Upper lobe of left lung (tissue), 6 donors: ENCODE results near the gene ABLIM3. TPM values are rescaled to one million over a fixed set of nuclear protein-coding genes. Genes with fewer than 3 reads are reported as not detected.
A peak's percentile ranks its signal among the peaks of the same experiment; 100 is the strongest.

Experiments
- ATAC-seq, 2 donors: fragments of 200-7000 bp; cut with Tn5 transposase; one replicate each; pipeline ENCODE4 v1.9.1; 2022; ENCODE audit warnings: mild to moderate bottlenecking in 2 of 2, moderate library complexity in 2 of 2; ENCODE audit not compliant: low FRiP score in 2 of 2
- DNase-seq, 2 donors: peaks; one replicate each; pipeline ENCODE4 v3.0.0-alpha.2; 2019 to 2020
- H3K27ac ChIP-seq, 4 donors: fragments of 200-600 bp; sonication (generic); one replicate each; pipeline ENCODE4 v1.5.1; 2016 to 2019
- H3K27me3 ChIP-seq, 4 donors: fragments of 200-600 bp; sonication (generic); one replicate each; pipeline ENCODE4 v1.5.1; 2017 to 2019
- H3K36me3 ChIP-seq, 4 donors: fragments of 200-600 bp; sonication (generic); one replicate each; pipeline ENCODE4 v1.5.1; 2016 to 2019
- H3K4me1 ChIP-seq, 4 donors: fragments of 200-600 bp; sonication (generic); one replicate each; pipeline ENCODE4 v1.5.1; 2018 to 2019
- H3K4me3 ChIP-seq, 4 donors: fragments of 200-600 bp; sonication (generic); one replicate each; pipeline ENCODE4 v1.5.1; 2017 to 2019; ENCODE audit warnings: mild to moderate bottlenecking in 2 of 4, moderate library complexity in 1 of 4
- H3K9me3 ChIP-seq, 4 donors: fragments of 200-600 bp; sonication (generic); one replicate each; pipeline ENCODE4 v1.5.1; 2018 to 2019
- CTCF ChIP-seq, 6 experiments: fragments of 450-650 bp in 4 of 6; fragments of 200-600 bp in 2 of 6; sonication (generic) in 2 of 6; IDR thresholded peaks; one replicate each; pipeline ENCODE4 v1.5.1; 2016 to 2019; ENCODE audit warnings: antibody characterized with exemption in 6 of 6
- EP300 ChIP-seq, 4 donors: sonication (generic); formaldehyde crosslinking; IDR thresholded peaks; one replicate each; pipeline ENCODE4 v1.5.1; 2017; ENCODE audit warnings: antibody characterized with exemption in 4 of 4, control low read depth in 2 of 4
- POLR2A ChIP-seq, 4 donors: fragments of 450-650 bp; IDR thresholded peaks; one replicate each; pipeline ENCODE4 v1.5.1; 2016 to 2017; ENCODE audit warnings: antibody characterized with exemption in 4 of 4, mild to moderate bottlenecking in 2 of 4
- POLR2AphosphoS5 ChIP-seq, 2 donors: sonication (generic); formaldehyde crosslinking; IDR thresholded peaks; one replicate each; pipeline ENCODE4 v1.5.1; 2017; ENCODE audit warnings: antibody characterized with exemption in 2 of 2
- WGBS, 2 donors: methylation state at CpG; one replicate each; pipeline ENCODE4 v1.1.5; 2017 to 2018; 5-methylcytosine and 5-hydroxymethylcytosine counted together
- total RNA-seq, 6 donors: library from RNA; depleted of rRNA in 4 of 6; stranded (reverse); fragments of >200 nt in 4 of 6; gene quantifications; one replicate each; pipeline versions ENCODE4 v1.1.0 to v1.2.1, GENCODE V29; 2016 to 2021
- donor health status: DM: no; HTN: no; CAD: no; lungs with moderate emphysema.
- donor health status: DM: no; HTN: yes; CAD: no; lungs with severe emphysema.

Gene ABLIM3
- total RNA-seq, 6 donors from 2014 or later = 7.2 to 38.0 (median 21.0) TPM

- no peaks in the 10 kb centered on the region for H3K9me3 ChIP-seq
- H3K36me3 ChIP-seq = no peaks in the 10 kb centered on the region
- H3K27ac ChIP-seq = peak overlapping the region in 2 of 4 donors; percentile 8 to 75
- TF ChIP-seq POLR2A (IDR thresholded peaks at IDR 0.05) (no peak), CTCF (IDR thresholded peaks at IDR 0.05) (no peak)
- peaks cover 22 to 34% (median 25%) of the 10 kb centered on the region in 4 donors for H3K4me1 ChIP-seq
- no peaks in the 10 kb centered on the region for H3K27me3 ChIP-seq
- no peak overlapping the region for H3K4me3 ChIP-seq
- no peak for ATAC-seq
- WGBS, 2 donors = 88 to 89% methylated on average over 5 of the region's 5 CpGs
- no peak for DNase-seq
Measured at GRCh38 chr5:149282966-149283332, 141.7 kb downstream of the ABLIM3 start.

GRCh38 chr5:149283626-149284480, 142.6 kb downstream of the ABLIM3 start:
- Histone ChIP-seq H3K27me3 (no peaks in the 10 kb centered on the region), H3K4me1 (peaks cover 15 to 30% (median 25%) of the 10 kb centered on the region in 4 donors), H3K36me3 (no peaks in the 10 kb centered on the region), H3K4me3 (no peak overlapping the region), H3K9me3 (no peaks in the 10 kb centered on the region), H3K27ac (peak overlapping the region; percentile 52 to 75 (median 57))
- ATAC-seq = no peak
- DNase-seq = no peak
- no peak for TF ChIP-seq POLR2A (IDR thresholded peaks at IDR 0.05)
- TF ChIP-seq POLR2AphosphoS5 (IDR thresholded peaks at IDR 0.05) = no peak
- TF ChIP-seq CTCF (IDR thresholded peaks at IDR 0.05) = no peak
- TF ChIP-seq EP300 (IDR thresholded peaks at IDR 0.05) = no peak
- WGBS, 2 donors = 68 to 70% methylated on average over 11 of the region's 11 CpGs

- Histone ChIP-seq H3K4me1 (peaks cover 17 to 30% (median 21%) of the 10 kb centered on the region in 4 donors), H3K27ac (peak overlapping the region; percentile 52 to 75 (median 57)), H3K4me3 (no peak overlapping the region), H3K9me3 (no peaks in the 10 kb centered on the region), H3K27me3 (no peaks in the 10 kb centered on the region), H3K36me3 (no peaks in the 10 kb centered on the region)
- peak in 1 of 2 donors; percentile 59 for ATAC-seq
- TF ChIP-seq POLR2AphosphoS5 (IDR thresholded peaks at IDR 0.05) (peak in 1 of 2 donors; percentile 42), POLR2A (IDR thresholded peaks at IDR 0.05) (no peak)
- 31 to 39% methylated on average over 5 of the region's 5 CpGs for WGBS, 2 donors
- DNase-seq = no peak
Measured at GRCh38 chr5:149284501-149284900, 143.2 kb downstream of the ABLIM3 start.

- no peaks in the 10 kb centered on the region for H3K9me3 ChIP-seq
- no peaks in the 10 kb centered on the region for H3K36me3 ChIP-seq
- ATAC-seq = no peak
Measured at GRCh38 chr5:149285153-149285552, 143.9 kb downstream of the ABLIM3 start.

More at GRCh38 chr5:149285153-149285552, 143.9 kb downstream of the ABLIM3 start:
- DNase-seq = no peak
- no peak for TF ChIP-seq POLR2AphosphoS5 (IDR thresholded peaks at IDR 0.05)
- no peak for TF ChIP-seq POLR2A (IDR thresholded peaks at IDR 0.05)
- no peak for TF ChIP-seq EP300 (IDR thresholded peaks at IDR 0.05)
- TF ChIP-seq CTCF (IDR thresholded peaks at IDR 0.05) = no peak
- H3K27me3 ChIP-seq = no peaks in the 10 kb centered on the region
- H3K27ac ChIP-seq = peak overlapping the region in 2 of 4 donors; percentile 52 to 59
- 85 to 95% methylated on average over 1 of the region's 1 CpG for WGBS, 2 donors
- H3K4me3 ChIP-seq = no peak overlapping the region
- H3K4me1 ChIP-seq = peaks cover 12 to 30% (median 21%) of the 10 kb centered on the region in 4 donors
